Tibial nerve (tissue), 4 donors: Measurements from ENCODE around the gene CPAMD8. TPM values are rescaled to one million over a fixed set of nuclear protein-coding genes. Genes with fewer than 3 reads are reported as not detected.
A peak's percentile ranks its signal among the peaks of the same experiment; 100 is the strongest.

Source experiments
- DNase-seq, 2 donors: peaks; one replicate each; pipeline ENCODE4 v3.0.0-alpha.2; 2019; ENCODE audit warnings: low spot score in 2 of 2
- H3K27ac ChIP-seq, 4 donors: fragments of 200-600 bp; sonication (generic) in 3 of 4; one replicate each; pipeline ENCODE4 v1.5.1; 2017 to 2019; ENCODE audit warnings: mild to moderate bottlenecking in 1 of 4
- H3K27me3 ChIP-seq, 2 donors: fragments of 200-600 bp; sonication (generic) in 1 of 2; one replicate each; pipeline versions ENCODE4 v1.5.1 to v1.6.0; 2017 to 2019
- H3K36me3 ChIP-seq, 3 donors: fragments of 200-600 bp; sonication (generic); one replicate each; pipeline ENCODE4 v1.5.1; 2018 to 2019
- H3K4me1 ChIP-seq, 4 donors: fragments of 200-600 bp; sonication (generic) in 3 of 4; one replicate each; pipeline ENCODE4 v1.5.1; 2017 to 2019
- H3K4me3 ChIP-seq, 4 donors: fragments of 200-600 bp; sonication (generic) in 3 of 4; one replicate each; pipeline ENCODE4 v1.5.1; 2017 to 2019; ENCODE audit warnings: mild to moderate bottlenecking in 1 of 4, moderate library complexity in 1 of 4
- H3K9me3 ChIP-seq, 4 donors: fragments of 200-600 bp; sonication (generic) in 3 of 4; one replicate each; pipeline ENCODE4 v1.5.1; 2017 to 2019
- EP300 ChIP-seq, 2 donors: sonication (generic); formaldehyde crosslinking; IDR thresholded peaks; one replicate each; pipeline ENCODE4 v1.6.1; 2017; ENCODE audit warnings: antibody characterized with exemption in 2 of 2, mild to moderate bottlenecking in 1 of 2
- POLR2A ChIP-seq, 2 donors: fragments of 450-650 bp; IDR thresholded peaks; one replicate each; pipeline ENCODE4 v1.6.1; 2017; ENCODE audit warnings: antibody characterized with exemption in 2 of 2, mild to moderate bottlenecking in 2 of 2, moderate library complexity in 2 of 2
- WGBS, 2 donors: methylation state at CpG; one replicate each; pipeline ENCODE4 v1.1.5; 2018; 5-methylcytosine and 5-hydroxymethylcytosine counted together
- total RNA-seq, 4 donors: library from RNA; depleted of rRNA; stranded (reverse); fragments of >200 nt; gene quantifications; one replicate each; pipeline ENCODE4 v1.1.0, GENCODE V29; 2016
- TF ChIP-seq, protein P1 (sequence below), 5 experiments: fragments of 200-600 bp in 3 of 5; fragments of 450-650 bp in 2 of 5; sonication (generic) in 3 of 5; IDR thresholded peaks; one replicate each; pipeline ENCODE4 v1.5.1; 2016 to 2019; ENCODE audit warnings: antibody characterized with exemption in 5 of 5, mild to moderate bottlenecking in 3 of 5, moderate library complexity in 2 of 5

CPAMD8 gene
- total RNA-seq, 4 donors from 2014 or later, result 9.8 to 26.3 (median 14.4) TPM

GRCh38 chr19:17054746-17055145, 28.1 kb upstream of the CPAMD8 start:
- no peak overlapping the region for H3K4me3 ChIP-seq
- 73 to 93% methylated on average over 5 of the region's 5 CpGs for WGBS, 2 donors
- no peak for DNase-seq
- peaks cover 0 to 25% (median 2%) of the 10 kb centered on the region in 4 donors for H3K9me3 ChIP-seq
- peaks cover 0 to 94% (median 15%) of the 10 kb centered on the region in 3 donors for H3K36me3 ChIP-seq
- no peaks in the 10 kb centered on the region for H3K4me1 ChIP-seq
- H3K27ac ChIP-seq, result no peak overlapping the region
- no peaks in the 10 kb centered on the region for H3K27me3 ChIP-seq
- TF ChIP-seq, protein P1, sequence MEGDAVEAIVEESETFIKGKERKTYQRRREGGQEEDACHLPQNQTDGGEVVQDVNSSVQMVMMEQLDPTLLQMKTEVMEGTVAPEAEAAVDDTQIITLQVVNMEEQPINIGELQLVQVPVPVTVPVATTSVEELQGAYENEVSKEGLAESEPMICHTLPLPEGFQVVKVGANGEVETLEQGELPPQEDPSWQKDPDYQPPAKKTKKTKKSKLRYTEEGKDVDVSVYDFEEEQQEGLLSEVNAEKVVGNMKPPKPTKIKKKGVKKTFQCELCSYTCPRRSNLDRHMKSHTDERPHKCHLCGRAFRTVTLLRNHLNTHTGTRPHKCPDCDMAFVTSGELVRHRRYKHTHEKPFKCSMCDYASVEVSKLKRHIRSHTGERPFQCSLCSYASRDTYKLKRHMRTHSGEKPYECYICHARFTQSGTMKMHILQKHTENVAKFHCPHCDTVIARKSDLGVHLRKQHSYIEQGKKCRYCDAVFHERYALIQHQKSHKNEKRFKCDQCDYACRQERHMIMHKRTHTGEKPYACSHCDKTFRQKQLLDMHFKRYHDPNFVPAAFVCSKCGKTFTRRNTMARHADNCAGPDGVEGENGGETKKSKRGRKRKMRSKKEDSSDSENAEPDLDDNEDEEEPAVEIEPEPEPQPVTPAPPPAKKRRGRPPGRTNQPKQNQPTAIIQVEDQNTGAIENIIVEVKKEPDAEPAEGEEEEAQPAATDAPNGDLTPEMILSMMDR (IDR thresholded peaks at IDR 0.05), result no peak
- no peak for TF ChIP-seq EP300 (IDR thresholded peaks at IDR 0.05)
- no peak for TF ChIP-seq POLR2A (IDR thresholded peaks at IDR 0.05)

DNA sequence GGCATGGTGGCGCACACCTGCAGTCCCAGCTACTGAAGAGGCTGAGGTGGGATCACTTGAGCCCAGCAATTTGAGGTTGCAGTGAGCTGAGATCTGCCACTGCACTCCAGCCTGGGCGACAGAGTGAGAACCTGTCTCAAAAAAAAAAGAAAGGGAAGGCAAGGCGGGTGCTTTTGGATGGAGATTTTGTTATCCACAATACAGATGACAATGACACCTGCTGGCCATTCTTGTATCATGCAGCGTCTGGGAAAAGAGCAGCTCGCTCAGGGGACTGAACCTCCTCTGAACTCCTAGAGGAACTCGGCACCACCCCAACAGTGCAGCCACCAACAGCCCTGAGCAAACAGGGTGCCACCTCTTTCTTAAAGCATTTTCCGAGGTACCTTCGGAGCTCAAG, 25.8 kb upstream of the CPAMD8 start:
- no peak overlapping the region for H3K4me3 ChIP-seq
- no peaks in the 10 kb centered on the region for H3K4me1 ChIP-seq
- TF ChIP-seq, protein P1 (IDR thresholded peaks at IDR 0.05), result peak; percentile 29 to 60 (median 38)
- TF ChIP-seq POLR2A (IDR thresholded peaks at IDR 0.05), result no peak
- H3K36me3 ChIP-seq, result peaks cover 0 to 84% (median 0%) of the 10 kb centered on the region in 3 donors
- H3K9me3 ChIP-seq, result peaks cover 0 to 1% (median 0%) of the 10 kb centered on the region in 4 donors
- 56 to 57% methylated on average over 8 of the region's 8 CpGs for WGBS, 2 donors
- peak in 1 of 2 donors; percentile 68 for DNase-seq
- H3K27ac ChIP-seq, result no peak overlapping the region
- H3K27me3 ChIP-seq, result no peaks in the 10 kb centered on the region

GRCh38 chr19:17049711-17050280, 23.2 kb upstream of the CPAMD8 start:
- no peak overlapping the region for H3K27ac ChIP-seq
- peaks cover 0 to 64% (median 0%) of the 10 kb centered on the region in 3 donors for H3K36me3 ChIP-seq
- WGBS, 2 donors, result 80 to 83% methylated on average over 16 to 18 of the region's 18 CpGs
- H3K4me1 ChIP-seq, result no peaks in the 10 kb centered on the region
- no peak for TF ChIP-seq POLR2A (IDR thresholded peaks at IDR 0.05)
- no peak for DNase-seq
- no peaks in the 10 kb centered on the region for H3K27me3 ChIP-seq
- H3K9me3 ChIP-seq, result no peaks in the 10 kb centered on the region
- no peak overlapping the region for H3K4me3 ChIP-seq

DNA sequence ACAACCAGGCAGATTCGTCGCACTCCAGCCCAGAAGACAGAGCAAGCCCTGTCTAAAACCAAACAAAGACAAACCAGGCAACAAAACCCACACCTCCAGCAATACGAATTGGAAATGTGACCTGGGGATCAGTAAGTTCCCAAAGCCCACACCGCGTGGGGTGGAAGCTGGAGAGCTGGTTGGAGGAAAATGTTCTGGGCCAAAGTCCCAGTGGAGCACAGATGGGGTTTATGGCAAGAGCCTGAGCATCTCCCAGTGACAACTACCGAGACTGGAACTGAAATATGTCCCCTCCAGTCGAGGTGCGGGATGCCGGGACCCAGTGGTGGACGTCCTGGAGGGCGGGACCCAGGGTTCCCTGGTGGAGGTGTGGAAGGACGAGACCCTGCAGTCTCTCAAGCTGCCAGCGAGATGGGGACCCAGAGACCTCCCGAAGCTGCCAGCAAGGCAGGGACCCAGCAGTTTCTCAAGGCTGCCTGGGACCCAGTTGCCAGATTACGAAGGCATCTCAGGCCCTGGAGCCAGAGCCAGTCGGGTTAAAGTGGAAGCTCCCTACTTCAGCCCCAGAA, 22.4 kb upstream of the CPAMD8 start:
- H3K27me3 ChIP-seq, result no peaks in the 10 kb centered on the region
- no peak overlapping the region for H3K27ac ChIP-seq
- no peaks in the 10 kb centered on the region for H3K9me3 ChIP-seq
- TF ChIP-seq, protein P1 (IDR thresholded peaks at IDR 0.05), result no peak
- TF ChIP-seq EP300 (IDR thresholded peaks at IDR 0.05), result no peak
- TF ChIP-seq POLR2A (IDR thresholded peaks at IDR 0.05), result no peak
- peaks cover 0 to 56% (median 0%) of the 10 kb centered on the region in 3 donors for H3K36me3 ChIP-seq
- H3K4me1 ChIP-seq, result no peaks in the 10 kb centered on the region
- no peak for DNase-seq
- 81 to 87% methylated on average over 13 to 16 of the region's 16 CpGs for WGBS, 2 donors
- no peak overlapping the region for H3K4me3 ChIP-seq

- Histone ChIP-seq H3K4me3 (no peak overlapping the region), H3K27ac (no peak overlapping the region), H3K9me3 (no peaks in the 10 kb centered on the region), H3K27me3 (no peaks in the 10 kb centered on the region), H3K36me3 (peaks cover 0 to 26% (median 0%) of the 10 kb centered on the region in 3 donors), H3K4me1 (peaks cover 0 to 10% (median 0%) of the 10 kb centered on the region in 4 donors)
- TF ChIP-seq EP300 (IDR thresholded peaks at IDR 0.05), result no peak
- TF ChIP-seq, protein P1 (IDR thresholded peaks at IDR 0.05), result no peak
- TF ChIP-seq POLR2A (IDR thresholded peaks at IDR 0.05), result no peak
- DNase-seq, result no peak
- 78 to 82% methylated on average over 5 of the region's 5 CpGs for WGBS, 2 donors
Measured at GRCh38 chr19:17045907-17046502, 19.4 kb upstream of the CPAMD8 start.
